ENCODE measurements around the gene R3HDM4. TPM values are rescaled to one million over a fixed set of nuclear protein-coding genes. Genes with fewer than 3 reads are reported as not detected.

The R3HDM4 gene
- total RNA-seq, 4 donors from 2014 or later, result 23.7 to 44.9 (median 32.9) TPM

DNA sequence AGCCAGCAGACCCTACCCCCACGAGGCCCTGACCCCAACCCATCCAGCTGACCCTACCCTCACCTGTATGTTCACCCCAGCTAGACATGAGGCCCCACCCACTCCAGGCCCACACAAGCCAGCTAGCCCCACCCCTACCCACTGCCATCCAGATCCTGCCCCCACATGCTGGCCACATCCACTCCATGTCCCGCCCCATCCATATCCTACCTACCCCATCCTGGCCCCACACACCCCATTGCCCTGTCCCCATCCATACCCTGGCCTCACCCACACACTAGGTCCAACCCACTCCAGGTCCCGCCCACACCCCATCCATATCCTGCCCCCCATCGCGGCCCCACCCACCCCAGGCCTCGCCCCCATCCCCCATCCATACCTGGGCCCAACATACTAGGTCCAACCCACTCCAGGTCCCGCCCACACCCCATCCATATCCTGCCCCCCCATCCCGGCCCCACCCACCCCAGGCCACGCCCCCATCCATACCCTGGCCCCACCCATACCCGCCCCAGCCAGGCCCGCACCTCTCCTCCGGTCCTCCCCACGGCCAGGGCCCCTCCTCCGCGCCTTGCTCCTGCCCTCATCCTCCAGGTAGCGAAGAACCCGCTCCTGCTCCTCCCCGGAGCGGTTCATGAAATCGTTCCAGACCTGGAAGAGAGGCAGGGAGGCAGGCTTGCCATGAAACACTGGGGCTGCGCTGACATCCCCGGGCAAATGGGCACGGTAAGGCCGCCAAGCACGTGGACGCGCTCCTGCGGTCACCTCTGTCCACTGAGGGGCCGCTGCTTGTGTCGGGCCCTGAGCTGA is 12.5 kb downstream of the R3HDM4 start:
- no peak for TF ChIP-seq EP300 (IDR thresholded peaks at IDR 0.05)
- TF ChIP-seq POLR2A (IDR thresholded peaks at IDR 0.05), result no peak
- no peak for TF ChIP-seq POLR2AphosphoS5 (IDR thresholded peaks at IDR 0.05)
- TF ChIP-seq, protein P1, sequence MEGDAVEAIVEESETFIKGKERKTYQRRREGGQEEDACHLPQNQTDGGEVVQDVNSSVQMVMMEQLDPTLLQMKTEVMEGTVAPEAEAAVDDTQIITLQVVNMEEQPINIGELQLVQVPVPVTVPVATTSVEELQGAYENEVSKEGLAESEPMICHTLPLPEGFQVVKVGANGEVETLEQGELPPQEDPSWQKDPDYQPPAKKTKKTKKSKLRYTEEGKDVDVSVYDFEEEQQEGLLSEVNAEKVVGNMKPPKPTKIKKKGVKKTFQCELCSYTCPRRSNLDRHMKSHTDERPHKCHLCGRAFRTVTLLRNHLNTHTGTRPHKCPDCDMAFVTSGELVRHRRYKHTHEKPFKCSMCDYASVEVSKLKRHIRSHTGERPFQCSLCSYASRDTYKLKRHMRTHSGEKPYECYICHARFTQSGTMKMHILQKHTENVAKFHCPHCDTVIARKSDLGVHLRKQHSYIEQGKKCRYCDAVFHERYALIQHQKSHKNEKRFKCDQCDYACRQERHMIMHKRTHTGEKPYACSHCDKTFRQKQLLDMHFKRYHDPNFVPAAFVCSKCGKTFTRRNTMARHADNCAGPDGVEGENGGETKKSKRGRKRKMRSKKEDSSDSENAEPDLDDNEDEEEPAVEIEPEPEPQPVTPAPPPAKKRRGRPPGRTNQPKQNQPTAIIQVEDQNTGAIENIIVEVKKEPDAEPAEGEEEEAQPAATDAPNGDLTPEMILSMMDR (IDR thresholded peaks at IDR 0.05), result no peak
- H3K9me3 ChIP-seq, result no peaks in the 10 kb centered on the region
- no peak for ATAC-seq
- H3K4me1 ChIP-seq, result no peaks in the 10 kb centered on the region
- 75 to 86% methylated on average over 2 of the region's 30 CpGs for WGBS, 2 donors (ENCODE audit: low coverage in 1 of 2)
- no peaks in the 10 kb centered on the region for H3K27me3 ChIP-seq
- no peak overlapping the region for H3K27ac ChIP-seq
- no peak overlapping the region for H3K4me3 ChIP-seq
- peaks cover 0 to 48% of the 10 kb centered on the region in 2 donors for H3K36me3 ChIP-seq

DNA sequence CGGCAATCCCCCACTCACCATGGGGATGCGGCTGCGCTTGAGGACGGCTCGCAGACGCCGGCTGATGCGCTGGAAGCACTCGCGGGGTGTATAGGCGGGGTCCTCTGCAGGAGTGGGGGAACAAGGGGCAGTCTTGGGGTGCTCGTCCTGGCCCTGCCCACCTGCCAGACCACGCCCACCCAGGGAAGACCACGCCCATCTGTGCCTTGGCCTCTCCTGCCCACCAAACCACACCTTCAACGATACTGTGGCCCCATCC is 13.0 kb downstream of the R3HDM4 start:
- Histone ChIP-seq H3K36me3 (peaks cover 0 to 48% of the 10 kb centered on the region in 2 donors), H3K4me3 (no peak overlapping the region), H3K27ac (no peak overlapping the region), H3K27me3 (no peaks in the 10 kb centered on the region), H3K4me1 (no peaks in the 10 kb centered on the region), H3K9me3 (no peaks in the 10 kb centered on the region)
- ATAC-seq, result no peak
- TF ChIP-seq POLR2A (IDR thresholded peaks at IDR 0.05) (no peak), EP300 (IDR thresholded peaks at IDR 0.05) (no peak), POLR2AphosphoS5 (IDR thresholded peaks at IDR 0.05) (no peak)
- TF ChIP-seq, protein P1 (IDR thresholded peaks at IDR 0.05), result no peak
- 76 to 94% methylated on average over 2 of the region's 15 CpGs for WGBS, 2 donors (ENCODE audit: low coverage in 1 of 2)

DNA sequence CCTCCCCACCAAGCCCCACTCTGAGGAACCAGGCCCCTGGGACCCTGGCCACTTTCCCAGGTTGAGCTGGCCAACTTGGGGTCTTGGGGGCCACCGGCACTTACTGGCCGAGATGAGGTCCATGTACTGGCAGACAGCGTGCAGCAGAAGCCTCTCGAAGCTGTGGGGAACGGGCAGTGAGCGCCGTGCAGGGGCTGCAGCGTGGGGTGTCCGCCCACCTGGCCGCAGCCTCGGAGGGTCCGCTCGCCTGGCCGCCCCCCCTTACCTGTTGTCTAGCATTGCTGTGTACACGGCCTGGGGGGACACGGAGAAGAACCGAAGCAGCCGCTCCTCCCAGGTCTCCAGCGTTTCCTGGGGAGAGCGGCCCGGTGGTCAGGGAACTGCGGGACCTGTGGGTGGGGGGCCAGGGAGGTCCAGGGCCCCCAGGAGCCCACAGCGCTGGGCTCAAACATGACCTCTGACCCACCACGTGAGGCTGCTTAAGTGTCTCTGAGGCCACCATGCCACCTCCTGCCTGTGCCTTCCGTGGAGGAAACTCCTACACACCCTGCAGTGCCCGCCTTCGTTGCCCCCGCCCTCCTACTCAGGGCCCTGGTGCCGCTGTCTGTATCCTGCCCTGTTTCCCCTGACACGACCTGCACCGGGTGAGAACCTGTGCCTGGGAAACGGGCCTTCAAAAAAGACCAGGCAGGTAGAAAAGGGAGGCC is 13.5 kb downstream of the R3HDM4 start:
- no peak overlapping the region for H3K4me3 ChIP-seq
- WGBS, 2 donors (ENCODE audit: low coverage in 1 of 2), result no CpG with 5 or more reads among the region's 32 CpGs
- no peaks in the 10 kb centered on the region for H3K9me3 ChIP-seq
- H3K36me3 ChIP-seq, result peaks cover 0 to 48% of the 10 kb centered on the region in 2 donors
- H3K27ac ChIP-seq, result no peak overlapping the region
- no peaks in the 10 kb centered on the region for H3K4me1 ChIP-seq
- no peaks in the 10 kb centered on the region for H3K27me3 ChIP-seq
- no peak for TF ChIP-seq POLR2A (IDR thresholded peaks at IDR 0.05)
- ATAC-seq, result no peak

DNA sequence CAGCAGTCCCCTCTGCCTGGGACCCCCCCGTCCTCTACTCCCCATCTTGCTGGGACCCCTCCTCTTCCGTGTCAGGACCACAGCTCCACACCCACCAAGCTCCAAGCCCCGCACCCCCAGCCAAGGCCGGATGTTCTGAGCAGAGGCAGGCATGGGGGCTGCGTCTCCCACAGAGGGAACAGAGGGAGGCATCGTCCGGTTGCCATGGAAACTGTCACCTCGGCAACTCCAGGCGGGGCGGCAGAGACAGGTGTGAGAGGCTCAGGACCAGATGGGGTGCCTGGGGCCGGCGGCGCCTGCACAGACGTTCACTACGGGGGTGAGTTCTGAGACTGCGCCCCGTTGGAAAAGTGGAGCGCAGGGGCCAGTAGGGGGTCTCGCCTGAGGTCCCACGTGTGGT is 14.4 kb downstream of the R3HDM4 start:
- no peak overlapping the region for H3K4me3 ChIP-seq
- 79% methylated on average over 11 of the region's 20 CpGs; no CpG with 5 or more reads in 1 of the 2 donors for WGBS, 2 donors (ENCODE audit: low coverage in 1 of 2)
- no peaks in the 10 kb centered on the region for H3K27me3 ChIP-seq
- H3K27ac ChIP-seq, result no peak overlapping the region
- H3K36me3 ChIP-seq, result peaks cover 0 to 48% of the 10 kb centered on the region in 2 donors
- H3K9me3 ChIP-seq, result no peaks in the 10 kb centered on the region
- TF ChIP-seq, protein P1 (IDR thresholded peaks at IDR 0.05), result no peak
- no peak for TF ChIP-seq EP300 (IDR thresholded peaks at IDR 0.05)
- TF ChIP-seq POLR2AphosphoS5 (IDR thresholded peaks at IDR 0.05), result no peak
- TF ChIP-seq POLR2A (IDR thresholded peaks at IDR 0.05), result no peak
- peaks cover 0 to 3% (median 0%) of the 10 kb centered on the region in 3 donors for H3K4me1 ChIP-seq
- ATAC-seq, result no peak

DNA sequence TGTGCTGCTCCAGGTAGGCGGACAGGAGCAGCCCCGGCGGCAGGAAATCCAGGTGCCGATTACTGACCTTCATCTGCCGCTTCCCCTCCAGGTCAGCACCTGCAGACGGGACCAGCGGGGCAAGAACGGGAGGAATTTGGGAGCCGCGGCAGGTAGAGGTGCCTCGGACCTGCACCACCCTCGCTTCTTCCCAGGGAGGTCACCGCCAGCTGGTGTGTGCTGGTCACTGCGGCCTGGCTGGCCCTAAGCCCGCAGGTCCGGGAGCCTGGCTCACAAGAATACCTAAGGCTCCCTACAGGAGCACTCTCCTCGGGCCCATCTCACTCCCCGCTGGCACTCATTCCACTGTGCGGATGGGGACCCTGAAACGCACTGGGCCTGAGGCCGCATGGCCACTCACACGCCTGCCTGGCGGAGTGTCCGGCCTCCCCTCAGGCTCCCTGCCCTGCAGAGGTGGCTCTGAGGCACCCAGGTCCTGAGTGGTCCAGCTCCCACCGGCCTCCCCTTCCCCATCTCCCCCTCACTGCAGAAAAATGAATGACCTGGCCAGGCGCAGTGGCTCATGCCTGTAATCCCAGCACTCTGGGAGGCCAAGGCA is 15.5 kb downstream of the R3HDM4 start:
- Histone ChIP-seq H3K27ac (no peak overlapping the region), H3K27me3 (no peaks in the 10 kb centered on the region), H3K36me3 (peaks cover 0 to 48% of the 10 kb centered on the region in 2 donors), H3K4me3 (no peak overlapping the region), H3K9me3 (no peaks in the 10 kb centered on the region), H3K4me1 (peaks cover 0 to 6% (median 0%) of the 10 kb centered on the region in 3 donors)
- no peak for TF ChIP-seq POLR2AphosphoS5 (IDR thresholded peaks at IDR 0.05)
- no peak for TF ChIP-seq EP300 (IDR thresholded peaks at IDR 0.05)
- TF ChIP-seq, protein P1 (IDR thresholded peaks at IDR 0.05), result no peak
- no peak for TF ChIP-seq POLR2A (IDR thresholded peaks at IDR 0.05)
- 100% methylated on average over 2 to 3 of the region's 26 CpGs for whole genome bisulfite sequencing, 2 donors (ENCODE audit: low coverage in 1 of 2)
- ATAC-seq, result no peak

All from gastroesophageal sphincter (tissue), 4 donors.